OCI-LY7 (cell line): Measurements from ENCODE around the gene FUT3.

Experiments
- CTCF ChIP-seq: fragments of 200-600 bp; sonication (generic); conservative IDR thresholded peaks from 2 replicates; pipeline ENCODE4 v1.5.1; 2014; ENCODE audit warnings: mild to moderate bottlenecking, antibody characterized with exemption, low read length, moderate library complexity, mixed read lengths
- EZH2phosphoT487 ChIP-seq: fragments of 200-600 bp; sonication (generic); IDR thresholded peaks from 2 replicates; pipeline ENCODE4 v1.6.1; 2018; ENCODE audit warnings: low read depth, borderline replicate concordance, mild to moderate bottlenecking, mixed run types, antibody characterized with exemption, low read length, moderate library complexity, mixed read lengths

GRCh38 chr19:5895409-5895808, 44.2 kb upstream of the FUT3 start:
- TF ChIP-seq CTCF (no peak), EZH2phosphoT487 (no peak)
